Gastrocnemius medialis (tissue), 4 donors: ENCODE measurements around the gene ACTA1. TPM values are rescaled to one million over a fixed set of nuclear protein-coding genes. Genes with fewer than 3 reads are reported as not detected.
A peak's percentile ranks its signal among the peaks of the same experiment; 100 is the strongest.

ENCODE experiments used
- ATAC-seq, 2 donors: fragments of 150-250 bp; one replicate each; pipeline ENCODE4 v1.9.1; 2016
- DNase-seq, 2 donors: peaks; one replicate each; pipeline ENCODE4 v3.0.0-alpha.2; 2019
- H3K27ac ChIP-seq, 4 donors: fragments of 200-600 bp; sonication (generic); 1 replicate in 1 of 4; 2 replicates in 3 of 4; pipeline ENCODE4 v1.5.1; 2016 to 2018; ENCODE audit warnings: mild to moderate bottlenecking in 2 of 4, moderate library complexity in 1 of 4
- H3K27me3 ChIP-seq, 3 donors: fragments of 200-600 bp; sonication (generic) in 2 of 3; 1 replicate in 1 of 3; 2 replicates in 2 of 3; pipeline versions ENCODE4 v1.5.1 to v1.6.0; 2016 to 2019; ENCODE audit warnings: mild to moderate bottlenecking in 1 of 3, moderate library complexity in 1 of 3
- H3K36me3 ChIP-seq, 2 donors: fragments of 200-600 bp; sonication (generic) in 1 of 2; one replicate each; pipeline ENCODE4 v1.5.1; 2017 to 2018
- H3K4me1 ChIP-seq, 2 donors: fragments of 200-600 bp; sonication (generic) in 1 of 2; one replicate each; pipeline ENCODE4 v1.5.1; 2016 to 2017; ENCODE audit warnings: mild to moderate bottlenecking in 2 of 2
- H3K4me3 ChIP-seq, 4 donors: fragments of 200-600 bp; sonication (generic) in 3 of 4; 1 replicate in 1 of 4; 2 replicates in 3 of 4; pipeline ENCODE4 v1.5.1; 2016 to 2019; ENCODE audit warnings: mild to moderate bottlenecking in 2 of 4
- H3K9me3 ChIP-seq, 3 donors: fragments of 200-600 bp; sonication (generic) in 2 of 3; 1 replicate in 1 of 3; 2 replicates in 2 of 3; pipeline ENCODE4 v1.5.1; 2016 to 2019
- CTCF ChIP-seq, 5 experiments: fragments of 450-650 bp in 3 of 5; fragments of 200-600 bp in 2 of 5; sonication (generic) in 2 of 5; IDR thresholded peaks in 4 of 5; conservative IDR thresholded peaks in 1 of 5; 1 replicate in 4 of 5; 2 replicates in 1 of 5; pipeline ENCODE4 v1.5.1; 2016 to 2019; ENCODE audit warnings: antibody characterized with exemption in 5 of 5, mild to moderate bottlenecking in 3 of 5, moderate library complexity in 3 of 5
- POLR2A ChIP-seq, 2 donors: fragments of 450-650 bp; IDR thresholded peaks; one replicate each; pipeline ENCODE4 v1.6.1; 2017; ENCODE audit warnings: antibody characterized with exemption in 2 of 2, mild to moderate bottlenecking in 2 of 2, moderate library complexity in 2 of 2
- in situ Hi-C, 4 donors: fragments of 200-750 bp; cut with MboI; loops; one replicate each; pipeline versions ENCODE4 v1.15.0 to v1.8.0; 2017; ENCODE audit warnings: low sequenced_read_pairs in 4 of 4
- intact Hi-C: fragments of 100-400 bp; cut with DNase I; formaldehyde crosslinking; loops from one replicate; pipeline ENCODE4 v1.15.1; 2023; ENCODE audit warnings: low total_unique reads
- total RNA-seq, 4 donors: library from RNA; depleted of rRNA; stranded (reverse); fragments of >200 nt; gene quantifications; one replicate each; pipeline versions ENCODE4 v1.1.0 to v1.2.3, GENCODE V29; 2016

Gene ACTA1
- total RNA-seq, 4 donors from 2014 or later, result 2,912 to 35,934 (median 16,282) TPM

- Histone ChIP-seq H3K27me3 (peaks cover 0 to 16% (median 0%) of the 10 kb centered on the region in 3 donors), H3K27ac (peak overlapping the region; percentile 82 to 93 (median 90)), H3K9me3 (no peaks in the 10 kb centered on the region), H3K4me1 (peaks cover 47 to 60% of the 10 kb centered on the region in 2 donors), H3K4me3 (peak overlapping the region in 3 of 4 donors; percentile 1 to 40 (median 35)), H3K36me3 (no peaks in the 10 kb centered on the region)
- TF ChIP-seq POLR2A (IDR thresholded peaks at IDR 0.05), result no peak
- no peak for TF ChIP-seq CTCF (IDR thresholded peaks at IDR 0.05 in 4 of 5, conservative IDR thresholded peaks at IDR 0.05 in 1 of 5)
- in situ Hi-C loops (no loop called here), intact Hi-C loops (loop anchor here (5.0 kb wide), 1 partner anchor 161 kb away; the partner anchor contains the start of gene RAB4A)
- ATAC-seq (no peak), DNase-seq (no peak)
Observed at GRCh38 chr1:229432905-229433304, 989 bp downstream of the ACTA1 start.

- no peaks in the 10 kb centered on the region for H3K36me3 ChIP-seq
- in situ Hi-C loops (no loop called here), intact Hi-C loops (loop anchor here (5.0 kb wide), 1 partner anchor 160 kb away; the partner anchor contains the start of gene RAB4A)
- H3K4me1 ChIP-seq, result peaks cover 47 to 60% of the 10 kb centered on the region in 2 donors
- H3K9me3 ChIP-seq, result no peaks in the 10 kb centered on the region
- ATAC-seq (no peak), DNase-seq (no peak)
- no peak for TF ChIP-seq CTCF (IDR thresholded peaks at IDR 0.05 in 4 of 5, conservative IDR thresholded peaks at IDR 0.05 in 1 of 5)
- TF ChIP-seq POLR2A (IDR thresholded peaks at IDR 0.05), result no peak
- H3K27me3 ChIP-seq, result peaks cover 0 to 16% (median 0%) of the 10 kb centered on the region in 3 donors
- peak overlapping the region in 3 of 4 donors; percentile 23 to 43 (median 26) for H3K4me3 ChIP-seq
- H3K27ac ChIP-seq, result peak overlapping the region in 3 of 4 donors; percentile 66 to 93 (median 93)
Observed at GRCh38 chr1:229432116-229432461, 1.8 kb downstream of the ACTA1 start.

GRCh38 chr1:229431284-229432115, 2.4 kb downstream of the ACTA1 start:
- no peaks in the 10 kb centered on the region for H3K9me3 ChIP-seq
- peak overlapping the region; percentile 29 to 93 (median 80) for H3K27ac ChIP-seq
- no peaks in the 10 kb centered on the region for H3K36me3 ChIP-seq
- ATAC-seq, result no peak
- no peak for TF ChIP-seq POLR2A (IDR thresholded peaks at IDR 0.05)
- TF ChIP-seq CTCF (IDR thresholded peaks at IDR 0.05 in 4 of 5, conservative IDR thresholded peaks at IDR 0.05 in 1 of 5), result no peak
- peaks cover 0 to 16% (median 0%) of the 10 kb centered on the region in 3 donors for H3K27me3 ChIP-seq
- peaks cover 44 to 57% of the 10 kb centered on the region in 2 donors for H3K4me1 ChIP-seq
- no peak for DNase-seq
- H3K4me3 ChIP-seq, result peak overlapping the region in 3 of 4 donors; percentile 23 to 43 (median 26)
- in situ Hi-C loops (no loop called here), intact Hi-C loops (loop anchor here (2.0 to 5.0 kb wide), 2 partner anchors 61 to 159 kb away; partner anchors contain the start of gene RAB4A)

GRCh38 chr1:229430761-229431283, 3.1 kb downstream of the ACTA1 start:
- H3K4me3 ChIP-seq, result peak overlapping the region in 1 of 4 donors; percentile 22
- H3K27me3 ChIP-seq, result peaks cover 0 to 16% (median 0%) of the 10 kb centered on the region in 3 donors
- TF ChIP-seq CTCF (IDR thresholded peaks at IDR 0.05 in 4 of 5, conservative IDR thresholded peaks at IDR 0.05 in 1 of 5) (peak in 2 of 5 experiments; percentile 23 to 45), POLR2A (IDR thresholded peaks at IDR 0.05) (no peak)
- no peaks in the 10 kb centered on the region for H3K36me3 ChIP-seq
- peaks cover 37 to 51% of the 10 kb centered on the region in 2 donors for H3K4me1 ChIP-seq
- in situ Hi-C loops (no loop called here), intact Hi-C loops (loop anchor here (1.0 to 5.0 kb wide), 3 partner anchors 20 to 159 kb away; partner anchors contain the start of gene RAB4A)
- DNase-seq (peak in 1 of 2 donors; percentile 85), ATAC-seq (peak; percentile 37 to 39)
- no peaks in the 10 kb centered on the region for H3K9me3 ChIP-seq
- peak overlapping the region; percentile 17 to 93 (median 48) for H3K27ac ChIP-seq
